GM20431 (cell line): ENCODE results near the gene NFATC3.
"Not testable (repeated sequence)": the region's sequence is repeated elsewhere in the genome, so short reads cannot be mapped to it uniquely, and the experiment has no call there.

ENCODE experiments used
- in situ Hi-C: fragments of 300-500 bp; cut with MseI, MboI; formaldehyde crosslinking; loops from one replicate; pipeline ENCODE4 v1.15.0; 2020; ENCODE audit warnings: low sequenced_read_pairs; ENCODE audit not compliant: unreplicated experiment

The NFATC3 gene

DNA sequence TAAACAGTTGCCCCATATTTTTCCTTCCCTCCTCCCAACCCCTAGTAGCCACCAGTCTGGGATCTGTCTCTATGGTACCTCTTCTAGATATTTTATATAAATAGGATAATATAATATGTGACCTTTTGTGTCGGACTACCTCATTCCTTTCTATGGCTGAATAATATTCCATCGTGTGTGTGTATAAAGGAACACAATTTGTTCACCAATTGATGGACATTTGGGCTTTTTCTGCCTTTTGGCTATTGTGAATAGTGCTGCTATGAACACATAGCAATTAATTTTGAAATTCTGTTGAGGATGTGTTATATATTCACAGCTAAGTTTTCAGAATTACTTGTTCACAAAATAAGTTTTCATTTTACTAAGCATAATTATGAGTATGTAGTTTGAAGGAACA is 2.5 kb downstream of the NFATC3 start:
- in situ Hi-C loops, result no loop called here

DNA sequence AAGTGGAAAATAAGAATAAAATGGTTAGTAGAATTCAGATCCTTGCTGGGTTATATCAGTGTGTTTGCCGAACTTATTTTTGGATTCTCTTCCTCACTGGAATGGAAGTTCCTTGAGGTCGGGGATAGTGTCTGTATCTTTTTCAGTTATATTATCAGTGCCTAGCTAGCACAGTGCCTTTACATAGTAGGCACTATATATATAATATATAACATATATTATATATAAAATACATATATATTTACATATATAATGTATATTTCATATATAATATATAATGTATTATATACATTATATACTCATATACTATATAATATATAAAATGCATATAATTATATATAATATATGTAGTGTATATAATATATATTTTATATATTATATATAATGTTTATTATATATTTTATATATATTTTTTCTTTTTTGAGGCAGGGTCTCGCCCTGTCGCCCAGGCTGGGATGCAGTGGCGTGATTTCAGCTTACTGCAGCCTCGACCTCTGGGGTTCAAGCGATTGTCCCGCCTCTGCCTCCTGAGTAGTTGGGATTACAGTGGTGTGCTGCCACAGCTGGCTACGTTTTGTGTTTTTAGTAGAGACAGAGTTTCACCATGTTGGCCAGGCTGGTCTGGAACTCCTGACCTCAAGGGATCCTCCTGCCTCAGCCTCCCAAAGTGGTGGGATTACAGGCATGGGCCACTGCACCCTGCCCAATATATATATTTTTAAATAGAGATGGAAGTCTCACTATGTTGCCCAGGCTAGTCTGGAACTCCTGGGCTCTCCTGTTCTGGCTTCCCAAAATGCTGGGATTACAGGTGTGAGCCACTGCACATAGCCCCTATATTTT is 3.2 kb downstream of the NFATC3 start:
- in situ Hi-C loops, result no loop called here

DNA sequence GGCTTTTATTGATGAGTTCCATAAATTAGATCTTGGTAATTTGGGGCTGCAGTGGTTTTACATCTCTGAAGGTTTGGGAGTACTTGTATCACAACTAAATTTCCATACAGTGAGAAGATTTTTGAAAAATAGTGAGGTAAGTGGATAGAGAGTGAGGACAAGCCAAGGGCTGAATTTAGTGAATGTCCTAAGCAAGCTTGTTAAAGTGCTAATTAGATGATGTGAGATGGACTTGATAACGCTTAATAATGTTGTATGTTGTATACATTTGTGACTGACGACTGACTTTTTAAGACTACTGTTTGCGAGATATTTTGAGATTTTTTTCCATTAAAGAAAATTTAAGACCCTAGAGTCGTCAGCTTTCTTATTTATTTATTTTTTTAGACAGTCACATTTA is 3.9 kb downstream of the NFATC3 start:
- in situ Hi-C loops, result no loop called here

DNA sequence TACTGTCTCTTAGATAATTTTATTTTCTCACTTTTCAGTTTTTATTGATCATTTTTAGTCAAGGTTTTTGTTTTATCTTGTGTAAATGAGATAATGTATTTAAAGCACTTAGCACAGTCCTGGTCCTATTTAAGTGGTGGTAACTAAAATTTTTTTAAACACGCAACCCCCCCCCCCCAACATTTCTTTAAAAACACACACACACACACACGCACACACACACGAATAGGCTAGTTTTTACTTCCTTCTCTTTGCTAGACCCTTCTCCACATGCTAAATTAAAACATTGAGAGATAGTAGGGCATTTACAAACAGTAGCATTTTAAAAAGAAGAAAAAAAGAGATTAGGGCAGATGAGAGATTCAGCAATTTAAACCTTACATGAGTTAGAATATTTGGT is 5.0 kb downstream of the NFATC3 start:
- in situ Hi-C loops, result no loop called here

DNA sequence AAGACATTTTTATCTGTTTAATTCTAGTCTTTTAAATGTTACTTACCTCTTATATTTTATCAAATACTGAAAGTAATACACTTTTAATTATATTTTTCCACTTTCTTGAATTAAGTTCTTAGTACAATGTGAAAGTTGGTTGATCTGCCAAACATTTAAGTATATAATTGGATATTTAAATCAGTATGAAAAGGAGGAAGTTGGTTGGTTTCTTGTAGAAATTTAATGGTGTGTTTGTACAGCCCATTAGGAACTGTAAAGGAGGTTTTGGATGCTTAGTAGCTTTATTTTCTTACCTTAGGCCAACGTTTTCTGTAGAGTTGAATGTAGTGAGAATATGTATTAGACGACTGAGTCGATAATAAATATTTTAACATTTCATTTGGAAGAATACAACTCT is 5.4 kb downstream of the NFATC3 start:
- in situ Hi-C loops, result no loop called here

DNA sequence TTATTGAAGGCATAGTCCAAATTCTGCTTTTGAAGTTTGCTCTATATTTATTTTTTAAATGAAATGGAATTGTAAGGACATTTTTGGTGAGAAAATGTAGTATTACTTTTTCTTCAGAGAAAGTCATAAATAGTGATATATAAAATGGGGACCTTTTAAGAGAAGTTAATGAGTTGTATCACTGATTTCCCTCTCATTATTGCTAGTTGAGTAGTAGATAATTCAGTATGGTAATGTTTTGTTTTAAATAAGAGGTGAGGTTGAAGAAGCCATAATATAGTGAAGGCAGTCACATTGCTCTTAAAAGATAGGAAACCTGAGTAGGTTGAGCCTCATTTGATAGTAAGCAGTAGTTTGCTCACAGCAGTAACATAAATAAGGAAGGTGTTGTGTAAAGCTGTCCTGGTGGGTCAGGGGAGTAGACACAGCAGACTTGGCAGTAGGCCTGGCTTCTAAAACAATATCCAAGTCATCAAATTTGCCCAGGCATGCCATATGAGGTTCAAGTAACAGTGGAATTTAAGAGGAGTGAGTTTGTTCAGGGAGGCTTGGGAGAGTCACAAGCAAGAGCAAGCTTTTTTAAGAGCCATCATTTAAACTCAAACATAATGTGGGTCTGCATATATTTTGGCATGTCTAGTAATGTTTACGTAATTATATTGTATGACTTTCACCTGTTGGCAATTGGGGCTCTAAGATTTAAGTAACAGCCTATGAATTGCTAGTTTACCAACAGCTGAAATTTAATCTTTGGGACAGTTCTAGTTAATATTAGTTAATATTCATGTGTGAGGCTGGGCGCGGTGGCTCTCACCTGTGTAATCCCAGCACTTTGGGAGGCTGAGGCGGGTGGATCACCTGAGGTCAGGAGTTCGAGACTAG is 6.5 kb downstream of the NFATC3 start:
- in situ Hi-C loops, result no loop called here

DNA sequence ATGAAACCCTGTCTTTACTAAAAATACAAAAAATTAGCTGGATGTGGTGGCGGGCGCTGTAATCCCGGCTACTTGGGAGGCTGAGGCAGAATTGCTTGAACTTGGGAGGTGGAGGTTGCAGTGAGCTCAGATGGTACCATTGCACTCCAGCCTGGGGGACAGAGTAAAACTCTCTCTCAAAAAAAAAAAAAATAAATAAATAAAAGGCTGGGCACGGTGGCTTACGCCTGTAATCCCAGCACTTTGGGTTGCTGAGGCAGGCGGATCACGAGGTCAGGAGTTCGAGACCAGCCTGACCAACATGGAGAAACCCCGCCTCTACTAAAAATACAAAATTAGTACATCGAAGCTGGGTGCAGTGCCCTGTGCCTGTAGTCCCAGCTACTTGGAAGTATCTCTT is 7.1 kb downstream of the NFATC3 start:
- in situ Hi-C loops, result not testable (repeated sequence)

DNA sequence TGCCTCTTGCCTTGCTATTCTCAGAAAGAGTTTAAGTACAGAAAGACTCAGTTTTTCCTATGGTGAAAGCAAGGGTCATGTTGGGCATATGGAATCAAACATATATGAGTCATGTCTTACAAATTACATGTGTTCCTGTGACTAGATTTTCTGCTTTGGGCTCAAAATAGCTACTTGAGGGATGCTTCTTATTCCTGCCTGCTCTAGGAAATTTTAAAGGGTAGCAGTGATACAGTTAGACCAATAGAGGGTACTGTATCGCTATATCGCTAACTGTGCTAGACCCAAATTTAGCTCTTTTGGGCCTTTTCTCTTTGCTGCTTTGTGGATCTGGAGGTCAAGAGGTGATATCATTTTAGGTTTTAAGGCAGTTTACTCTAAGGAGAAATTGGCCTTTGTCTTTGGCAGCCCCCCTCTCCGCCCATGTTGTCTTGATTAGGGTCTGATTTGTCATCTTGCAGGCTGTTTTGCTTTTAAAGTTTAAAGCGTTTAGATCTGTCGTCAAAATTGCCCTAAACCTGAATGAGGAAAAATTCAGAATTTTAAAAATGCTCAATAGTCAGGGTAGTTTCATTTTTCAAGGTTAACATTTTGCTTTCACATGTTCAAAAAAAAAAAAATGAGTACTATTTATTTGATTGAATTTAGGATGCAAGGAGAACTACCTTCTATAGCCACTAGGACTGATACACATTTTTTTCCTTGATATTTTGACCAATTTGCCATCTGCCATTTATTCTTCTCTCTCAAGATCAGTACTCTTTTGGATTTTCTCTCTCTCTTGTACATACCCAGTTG is 8.8 kb downstream of the NFATC3 start:
- in situ Hi-C loops, result no loop called here

DNA sequence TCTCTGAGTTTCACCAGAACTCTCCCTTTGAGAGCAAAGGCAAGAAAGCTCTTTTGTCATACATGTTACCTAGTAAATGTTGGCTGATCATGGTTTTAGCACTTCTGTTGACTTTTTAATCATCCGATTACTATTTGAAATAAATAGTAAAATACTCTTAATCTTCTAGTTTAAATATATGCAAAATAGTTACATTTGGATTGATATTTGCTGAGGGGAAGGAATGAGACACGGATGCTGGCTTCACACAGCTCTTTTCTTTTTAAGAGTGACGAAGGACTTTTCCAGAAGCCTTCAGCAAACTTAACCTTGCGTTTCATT is 9.4 kb downstream of the NFATC3 start:
- in situ Hi-C loops, result no loop called here

DNA sequence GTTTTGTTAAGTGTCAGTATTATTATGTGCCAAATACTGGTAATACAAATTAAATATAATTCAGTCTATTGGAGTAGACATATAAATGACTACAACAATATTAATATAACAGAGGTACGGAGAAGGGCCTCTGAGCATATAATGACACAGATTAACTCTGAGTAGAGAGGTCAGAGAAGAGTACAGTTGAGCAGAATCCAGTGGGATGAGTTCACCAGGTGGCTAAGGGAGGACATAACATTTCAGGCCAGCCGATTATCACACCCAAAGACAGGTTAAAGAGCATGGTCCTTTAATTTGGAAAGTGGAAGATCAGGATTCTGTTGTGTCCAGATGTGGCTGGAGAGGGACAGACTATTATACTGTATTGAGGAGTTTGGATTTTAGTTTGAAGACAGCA is 11.3 kb downstream of the NFATC3 start:
- in situ Hi-C loops, result no loop called here

DNA sequence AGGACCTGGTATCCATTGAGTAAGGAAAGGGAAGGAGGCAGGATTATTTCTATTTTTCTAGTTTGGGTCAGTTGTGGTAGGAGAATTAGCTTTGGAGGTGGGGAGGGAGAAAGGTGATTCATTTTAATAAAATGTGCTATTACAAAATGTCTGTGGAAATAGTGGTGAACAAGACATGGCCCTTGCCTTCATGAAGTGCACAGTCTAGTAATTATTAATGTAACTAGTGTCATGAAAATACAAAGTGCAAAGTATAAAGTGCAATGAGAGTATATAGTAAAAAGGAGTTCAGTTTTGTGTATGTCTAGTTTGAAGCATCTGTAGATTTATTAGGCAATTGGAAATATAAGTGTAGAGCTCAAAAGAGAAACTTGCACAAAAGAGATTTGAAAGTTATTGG is 11.9 kb downstream of the NFATC3 start:
- in situ Hi-C loops, result no loop called here

DNA sequence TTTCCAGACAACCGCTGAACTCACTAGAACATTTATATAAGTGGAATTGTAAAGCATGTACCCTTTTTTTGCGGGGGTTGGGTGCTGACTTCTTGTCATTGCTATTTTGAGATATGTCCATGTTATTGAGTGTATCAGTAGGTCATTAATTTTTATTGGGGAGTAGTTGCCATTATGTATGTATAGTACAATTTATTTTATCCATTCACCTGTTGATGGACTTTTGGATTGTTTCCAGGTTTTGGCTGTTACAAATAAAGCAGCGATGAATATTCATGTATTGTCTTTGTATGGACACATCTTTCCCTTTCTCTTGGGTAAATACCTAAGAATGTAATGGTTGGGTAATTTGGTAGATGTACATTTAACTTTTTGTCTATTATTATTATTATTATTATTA is 12.7 kb downstream of the NFATC3 start:
- in situ Hi-C loops, result no loop called here

DNA sequence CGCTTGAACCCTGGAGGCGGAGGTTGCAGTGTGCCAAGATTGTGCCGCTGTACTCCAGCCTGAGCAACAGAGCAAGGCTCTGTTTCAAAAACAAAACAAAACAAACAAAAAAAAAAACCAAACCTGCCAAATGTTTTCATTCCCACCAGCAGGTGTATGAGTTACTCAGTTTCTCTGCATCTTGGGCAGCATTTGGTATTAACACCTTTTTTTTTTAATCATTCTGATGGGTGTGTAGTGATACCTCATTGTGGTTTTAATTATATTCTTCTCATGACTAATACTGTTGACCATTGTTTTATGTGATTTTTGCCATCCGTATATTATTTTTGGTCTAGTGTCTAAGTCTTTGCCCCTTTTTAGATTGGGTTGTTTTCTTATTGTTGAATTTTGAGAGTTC is 15.3 kb downstream of the NFATC3 start:
- in situ Hi-C loops, result no loop called here

DNA sequence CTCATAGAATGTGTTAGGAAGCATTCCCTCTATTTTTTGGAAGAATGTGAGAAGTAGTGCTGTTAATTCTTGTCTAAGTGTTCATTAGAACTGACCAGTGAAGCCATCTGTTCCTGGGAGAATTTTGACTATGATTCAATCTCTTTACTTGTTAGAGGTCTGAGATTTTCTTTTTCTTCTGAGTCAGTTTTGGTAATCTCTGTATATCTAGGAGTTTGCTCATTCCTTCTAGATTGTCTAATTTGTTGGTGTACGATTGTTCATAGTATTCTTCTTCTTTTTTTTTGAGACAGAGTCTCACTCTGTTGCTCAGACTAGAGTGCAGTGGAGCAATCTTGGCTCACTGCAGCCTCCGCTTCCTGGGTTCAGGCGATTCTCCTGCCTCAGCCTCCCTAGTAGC is 20.4 kb downstream of the NFATC3 start:
- in situ Hi-C loops, result no loop called here

DNA sequence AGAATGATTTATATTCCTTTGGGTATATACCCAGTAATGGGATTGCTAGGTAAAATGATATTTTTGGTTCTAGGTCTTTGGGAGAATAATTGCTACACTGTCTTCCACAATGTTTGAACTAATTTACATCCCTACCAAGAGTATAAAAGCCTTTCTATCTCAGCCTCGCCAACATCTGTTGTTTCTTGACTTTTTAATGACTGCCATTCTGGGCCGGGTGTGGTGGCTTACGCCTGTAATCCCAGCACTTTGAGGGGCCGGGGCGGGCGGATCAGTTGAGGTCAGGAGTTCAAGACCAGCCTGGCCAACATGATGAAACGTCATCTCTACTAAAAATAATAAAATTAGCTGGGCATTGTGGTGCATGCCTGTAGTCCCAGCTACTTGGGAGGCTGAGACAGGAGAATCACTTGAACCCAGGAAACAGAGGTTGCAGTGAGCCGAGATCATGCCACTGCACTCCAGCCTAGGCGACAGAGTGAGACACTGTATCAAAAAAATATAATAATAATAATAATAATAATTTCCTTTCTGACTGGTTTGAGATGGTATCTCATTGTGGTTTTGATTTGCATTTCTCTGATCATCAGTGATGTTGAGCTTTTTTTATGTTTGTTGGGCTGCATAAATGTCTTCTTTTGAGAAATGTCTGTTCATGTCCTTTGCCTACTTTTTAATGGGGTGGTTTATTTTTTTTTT is 22.2 kb downstream of the NFATC3 start:
- in situ Hi-C loops, result not testable (repeated sequence)

DNA sequence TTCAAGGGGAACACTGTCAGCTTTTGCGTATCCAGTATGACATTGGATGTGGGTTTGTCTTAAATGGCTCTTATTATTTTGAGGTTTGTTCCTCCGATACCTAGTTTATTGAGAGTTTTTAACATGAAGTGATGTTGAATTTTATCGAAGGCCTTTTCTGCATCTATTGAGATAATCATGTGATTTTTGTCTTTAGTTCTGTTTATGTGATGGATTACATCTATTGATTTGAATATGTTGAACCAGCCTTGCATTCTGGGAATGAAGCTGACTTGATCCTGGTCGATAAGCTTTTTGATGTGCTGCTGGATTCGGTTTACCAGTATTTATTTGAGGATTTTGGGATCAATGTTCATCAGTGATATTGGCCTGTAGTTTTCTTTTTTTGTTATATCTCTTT is 24.0 kb downstream of the NFATC3 start:
- in situ Hi-C loops, result not testable (repeated sequence)

DNA sequence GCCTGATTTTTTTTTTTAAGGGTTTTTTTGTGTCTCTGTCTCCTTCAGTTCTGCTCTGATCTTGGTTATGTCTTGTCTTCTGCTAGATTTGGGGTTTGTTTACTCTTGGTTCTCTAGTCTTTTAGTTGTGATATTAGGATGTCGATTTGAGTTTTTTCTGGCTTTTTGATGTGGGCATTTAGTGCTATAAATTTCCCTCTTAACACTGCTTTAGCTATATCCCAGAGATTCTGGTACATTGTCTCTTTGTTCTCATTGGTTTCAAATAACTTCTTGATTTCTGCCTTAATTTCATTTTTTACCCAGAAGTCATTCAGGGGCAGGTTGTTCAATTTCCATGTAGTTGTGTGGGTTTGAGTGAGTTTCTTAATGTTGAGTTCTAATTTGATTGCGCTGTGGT is 25.4 kb downstream of the NFATC3 start:
- in situ Hi-C loops, result not testable (repeated sequence)

DNA sequence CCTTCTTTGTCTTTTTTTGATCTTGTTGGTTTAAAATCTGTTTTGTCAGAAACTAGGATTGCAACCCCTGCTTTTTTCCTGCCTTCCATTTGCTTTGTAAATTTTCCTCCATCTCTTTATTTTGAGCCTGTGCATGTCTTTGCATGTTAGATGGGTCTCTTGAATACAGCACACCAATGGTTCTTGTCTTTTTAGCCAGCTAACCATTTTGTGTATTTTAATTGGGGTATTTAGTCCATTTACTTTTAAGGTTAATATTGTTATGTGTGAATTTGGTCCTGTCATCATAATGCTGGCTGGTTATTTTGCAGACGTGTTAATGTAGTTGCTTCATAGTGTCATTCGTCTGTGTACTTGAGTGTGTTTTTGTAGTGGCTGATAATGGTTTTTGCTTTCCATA is 26.2 kb downstream of the NFATC3 start:
- in situ Hi-C loops, result no loop called here

DNA sequence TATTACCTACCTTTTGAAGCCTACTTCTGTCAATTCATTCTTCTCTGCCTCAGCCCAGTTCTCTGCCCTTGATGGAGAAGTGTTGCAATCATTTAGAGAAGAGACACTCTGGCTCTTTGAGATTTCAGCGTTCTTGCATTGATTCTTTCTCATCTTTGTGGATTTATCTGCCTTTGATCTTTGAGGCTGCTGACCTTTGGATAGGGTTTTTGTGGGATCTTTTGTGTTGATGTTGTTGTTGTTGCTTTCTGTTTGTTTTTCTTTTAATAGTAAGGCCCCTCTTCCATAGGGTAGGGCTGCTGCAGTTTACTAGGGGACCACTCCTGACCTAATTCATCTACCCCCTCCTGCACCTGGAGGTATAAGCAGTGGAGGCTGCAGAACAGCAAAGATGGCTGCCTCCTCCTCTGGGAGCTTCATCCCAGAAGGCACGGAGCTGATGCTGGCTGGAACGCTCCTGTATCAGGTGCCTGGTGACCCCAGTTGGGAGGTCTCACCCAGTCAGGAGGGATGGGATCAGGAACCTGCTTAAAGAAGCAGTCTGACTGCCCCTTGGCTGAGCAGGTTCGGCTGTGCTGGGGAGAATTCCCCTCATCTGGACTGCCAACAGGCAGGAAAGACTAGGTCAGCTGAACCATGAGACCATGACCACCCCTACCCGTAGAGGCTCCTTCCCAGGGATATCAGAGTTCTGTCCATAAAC is 28.0 kb downstream of the NFATC3 start:
- in situ Hi-C loops, result no loop called here
